Transverse colon (tissue), 4 donors: ENCODE data around the gene DENND2D. TPM values are rescaled to one million over a fixed set of nuclear protein-coding genes. Genes with fewer than 3 reads are reported as not detected.

Source experiments
- DNase-seq: peaks from one replicate; pipeline ENCODE4 v3.0.0-alpha.2; 2019
- H3K27ac ChIP-seq, 4 donors: fragments of 200-600 bp; sonication (generic); 2 replicates each; pipeline ENCODE4 v1.5.1; 2016 to 2018; ENCODE audit warnings: inconsistent platforms in 4 of 4
- H3K27me3 ChIP-seq: fragments of 200-600 bp; sonication (generic); 2 replicates; pipeline ENCODE4 v1.5.1; 2017; ENCODE audit warnings: inconsistent platforms
- H3K36me3 ChIP-seq, 4 donors: fragments of 200-600 bp; sonication (generic); 2 replicates each; pipeline ENCODE4 v1.5.1; 2017 to 2019; ENCODE audit warnings: inconsistent platforms in 4 of 4
- H3K4me1 ChIP-seq, 4 donors: fragments of 200-600 bp; sonication (generic); 2 replicates each; pipeline ENCODE4 v1.5.1; 2017 to 2020; ENCODE audit warnings: inconsistent platforms in 4 of 4
- H3K4me3 ChIP-seq, 4 donors: fragments of 200-600 bp; sonication (generic); 1 replicate in 1 of 4; 2 replicates in 3 of 4; pipeline versions ENCODE4 v1.5.1 to v1.6.1; 2017 to 2019; ENCODE audit warnings: inconsistent platforms in 4 of 4
- H3K9me3 ChIP-seq, 2 donors: fragments of 200-600 bp; sonication (generic); 2 replicates each; pipeline ENCODE4 v1.5.1; 2017 to 2019; ENCODE audit warnings: inconsistent platforms in 2 of 2
- CTCF ChIP-seq, 5 experiments: fragments of 200-600 bp in 3 of 5; fragments of 450-650 bp in 2 of 5; sonication (generic) in 3 of 5; IDR thresholded peaks; 1 replicate in 2 of 5; 2 replicates in 3 of 5; pipeline ENCODE4 v1.5.1; 2016 to 2017; ENCODE audit warnings: antibody characterized with exemption in 5 of 5, inconsistent platforms in 3 of 5, mild to moderate bottlenecking in 2 of 5, moderate library complexity in 1 of 5
- EP300 ChIP-seq: sonication (generic); formaldehyde crosslinking; IDR thresholded peaks from one replicate; pipeline ENCODE4 v1.6.1; 2017; ENCODE audit warnings: antibody characterized with exemption, low read depth
- POLR2A ChIP-seq: fragments of 450-650 bp; IDR thresholded peaks from one replicate; pipeline ENCODE4 v1.6.1; 2016; ENCODE audit warnings: antibody characterized with exemption, mild to moderate bottlenecking, moderate library complexity
- POLR2AphosphoS5 ChIP-seq, 3 donors: sonication (generic); formaldehyde crosslinking; IDR thresholded peaks; one replicate each; pipeline ENCODE4 v1.6.1; 2016; ENCODE audit warnings: antibody characterized with exemption in 3 of 3
- WGBS, 2 donors: methylation state at CpG; one replicate each; pipeline ENCODE4 v1.1.5; 2018; ENCODE audit warnings: low coverage in 1 of 2; 5-methylcytosine and 5-hydroxymethylcytosine counted together
- in situ Hi-C, 4 donors: fragments of 200-750 bp; cut with MboI; loops; one replicate each; pipeline versions ENCODE4 v1.15.0 to v1.15.1; 2017; ENCODE audit warnings: low sequenced_read_pairs in 3 of 4, low pct_ligation_motif_present in 1 of 4, low pct_unique_long_range_greater_than_20kb in 1 of 4
- intact Hi-C: fragments of 100-400 bp; cut with DNase I; formaldehyde crosslinking; loops from one replicate; pipeline ENCODE4 v1.15.1; 2023; ENCODE audit warnings: low total_unique reads
- total RNA-seq, 4 donors: library from RNA; depleted of rRNA; stranded (reverse); fragments of >200 nt; gene quantifications; one replicate each; pipeline ENCODE4 v1.1.0, GENCODE V29; 2016

DENND2D gene
- total RNA-seq, 4 donors from 2014 or later: 43.4 to 61.0 (median 50.7) TPM

DNA sequence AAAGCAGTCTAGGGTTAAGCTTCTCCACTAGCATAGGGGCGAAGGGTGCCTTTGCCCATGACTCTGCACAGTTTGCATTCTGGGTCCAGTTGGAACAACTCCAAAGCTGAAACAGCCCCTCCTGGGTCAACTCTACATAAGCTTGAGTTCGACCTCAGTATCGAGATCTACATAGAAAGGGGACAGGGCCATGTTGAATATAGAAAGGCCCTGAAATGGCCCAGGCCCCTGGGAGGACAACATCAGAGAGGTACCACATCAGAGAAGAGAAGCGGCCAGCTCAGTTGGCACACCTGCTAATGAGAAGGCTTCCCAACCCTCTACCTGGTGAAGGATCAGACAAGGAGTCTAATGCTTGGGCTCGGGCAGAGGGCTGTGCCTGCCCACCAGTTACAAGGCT is 1.6 kb downstream of the DENND2D start:
- H3K4me1 ChIP-seq: peaks cover 24 to 62% (median 40%) of the 10 kb centered on the region in 4 donors
- peaks cover 0 to 7% (median 0%) of the 10 kb centered on the region in 4 donors for H3K36me3 ChIP-seq
- H3K27me3 ChIP-seq: no peaks in the 10 kb centered on the region
- H3K27ac ChIP-seq: peak overlapping the region; percentile 86 to 94 (median 92)
- 60 to 94% methylated on average over 1 to 5 of the region's 5 CpGs for WGBS, 2 donors
- no peaks in the 10 kb centered on the region for H3K9me3 ChIP-seq
- DNase-seq: no peak
- TF ChIP-seq POLR2AphosphoS5 (IDR thresholded peaks at IDR 0.05): no peak
- intact Hi-C loops (no loop called here), in situ Hi-C loops (no loop called here)
- H3K4me3 ChIP-seq: peak overlapping the region in 3 of 4 donors; percentile 2 to 40 (median 10)

- Histone ChIP-seq H3K27ac (peak overlapping the region in 2 of 4 donors; percentile 37 to 92), H3K36me3 (peaks cover 0 to 7% (median 0%) of the 10 kb centered on the region in 4 donors), H3K4me1 (peaks cover 29 to 65% (median 40%) of the 10 kb centered on the region in 4 donors), H3K4me3 (peak overlapping the region in 1 of 4 donors; percentile 40), H3K27me3 (no peaks in the 10 kb centered on the region), H3K9me3 (no peaks in the 10 kb centered on the region)
- no peak for TF ChIP-seq POLR2A
- no peak for TF ChIP-seq EP300
- peak in 2 of 5 experiments; percentile 30 to 33 for TF ChIP-seq CTCF (IDR thresholded peaks at IDR 0.05)
- in situ Hi-C loops (no loop called here), intact Hi-C loops (no loop called here)
- 74% methylated on average over 6 of the region's 6 CpGs; no CpG with 5 or more reads in 1 of the 2 donors for WGBS, 2 donors
- no peak for DNase-seq
These were observed 2.7 kb downstream of the DENND2D start for GRCh38 chr1:111197598-111198284.

- TF ChIP-seq POLR2A (no peak), CTCF (IDR thresholded peaks at IDR 0.05) (no peak), POLR2AphosphoS5 (IDR thresholded peaks at IDR 0.05) (no peak), EP300 (no peak)
- 89 to 91% methylated on average over 1 to 2 of the region's 2 CpGs for WGBS, 2 donors
- no peak overlapping the region for H3K27ac ChIP-seq
- H3K4me1 ChIP-seq: peaks cover 19 to 65% (median 35%) of the 10 kb centered on the region in 4 donors
- peaks cover 0 to 7% (median 0%) of the 10 kb centered on the region in 4 donors for H3K36me3 ChIP-seq
- H3K27me3 ChIP-seq: no peaks in the 10 kb centered on the region
- H3K9me3 ChIP-seq: no peaks in the 10 kb centered on the region
- in situ Hi-C loops (no loop called here), intact Hi-C loops (no loop called here)
- peak overlapping the region in 1 of 4 donors; percentile 12 for H3K4me3 ChIP-seq
- no peak for DNase-seq
These were observed 4.2 kb downstream of the DENND2D start for GRCh38 chr1:111196213-111196612.

DNA sequence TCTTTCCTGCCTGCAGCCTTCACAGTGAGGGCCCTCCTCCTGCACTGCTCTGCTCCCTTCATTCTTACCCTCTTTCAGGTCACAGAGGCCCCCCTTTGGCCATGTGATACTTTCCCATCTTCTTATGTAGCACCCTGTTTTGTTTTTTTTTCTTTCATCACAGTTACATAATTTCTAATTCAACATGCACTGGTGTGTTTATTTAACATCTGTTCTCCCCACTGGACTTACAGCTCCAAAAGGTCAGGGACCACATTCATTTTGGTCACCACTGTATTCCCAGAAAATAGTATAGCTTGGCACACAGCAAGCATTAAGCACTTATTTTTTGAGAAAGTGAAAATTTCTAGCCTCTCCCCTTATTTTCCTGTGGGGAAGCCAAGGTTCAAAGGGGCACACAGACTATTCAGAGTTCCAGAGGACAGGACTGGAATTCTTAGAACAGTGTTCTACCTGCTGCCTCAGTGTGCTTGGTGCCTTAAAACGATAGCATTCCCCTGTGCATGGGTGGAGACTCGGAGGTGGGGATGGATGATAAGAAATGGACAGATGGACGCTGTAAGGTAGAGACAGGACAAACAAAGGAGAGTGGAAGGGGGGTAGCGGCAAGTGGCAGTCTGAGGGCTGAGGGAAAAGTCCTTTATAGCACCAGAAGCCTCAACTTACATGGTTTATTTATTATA is 5.3 kb downstream of the DENND2D start:
- intact Hi-C loops: no loop called here
- WGBS, 2 donors: 78 to 84% methylated on average over 4 of the region's 4 CpGs

More for the DNA sequence above, 5.3 kb downstream of the DENND2D start:
- H3K4me1 ChIP-seq: peaks cover 9 to 64% (median 34%) of the 10 kb centered on the region in 4 donors
- TF ChIP-seq CTCF (IDR thresholded peaks at IDR 0.05): no peak
- no peak for TF ChIP-seq EP300
- no peak for TF ChIP-seq POLR2A
- no peak for TF ChIP-seq POLR2AphosphoS5 (IDR thresholded peaks at IDR 0.05)
- H3K27me3 ChIP-seq: no peaks in the 10 kb centered on the region
- peak overlapping the region; percentile 47 to 73 (median 70) for H3K27ac ChIP-seq
- H3K9me3 ChIP-seq: no peaks in the 10 kb centered on the region
- in situ Hi-C loops: no loop called here
- no peak for DNase-seq
- no peak overlapping the region for H3K4me3 ChIP-seq
- H3K36me3 ChIP-seq: peaks cover 0 to 7% (median 0%) of the 10 kb centered on the region in 4 donors
